NCI-H2171 treated with DMSO at 0.1 percent for 48 hours (cell line): Measurements from ENCODE around the gene BMF.

Source experiments
- DNase-seq: peaks from one replicate; lab custom pipeline; 2025; lab: John Stamatoyannopoulos, UW

BMF gene

GRCh38 chr15:40065166-40065565 lies 43.5 kb downstream of the BMF start:
- DNase-seq: no peak

GRCh38 chr15:40064231-40064894 lies 44.3 kb downstream of the BMF start:
- DNase-seq: no peak

- DNase-seq: no peak
Measured at GRCh38 chr15:40063563-40064011, 45.1 kb downstream of the BMF start.

GRCh38 chr15:40062816-40063562 lies 45.7 kb downstream of the BMF start:
- DNase-seq: no peak

- DNase-seq: no peak
Measured at GRCh38 chr15:40061212-40061901, 47.3 kb downstream of the BMF start.

GRCh38 chr15:40060236-40060961 lies 48.3 kb downstream of the BMF start:
- DNase-seq: no peak

GRCh38 chr15:40059821-40060220 lies 48.9 kb downstream of the BMF start:
- no peak for DNase-seq

GRCh38 chr15:40058476-40059140 lies 50.1 kb downstream of the BMF start:
- no peak for DNase-seq

- DNase-seq: no peak
Measured at GRCh38 chr15:40055576-40056293, 52.9 kb downstream of the BMF start.

GRCh38 chr15:40054855-40055575 lies 53.7 kb downstream of the BMF start:
- DNase-seq: no peak

GRCh38 chr15:40054605-40054854 lies 54.1 kb downstream of the BMF start:
- DNase-seq: no peak

- DNase-seq: no peak
Measured at GRCh38 chr15:40053831-40054604, 54.7 kb downstream of the BMF start.

- DNase-seq: no peak
Measured at GRCh38 chr15:40053079-40053830, 55.4 kb downstream of the BMF start.

GRCh38 chr15:40052604-40053003 lies 56.1 kb downstream of the BMF start:
- DNase-seq: no peak

- DNase-seq: no peak
Measured at GRCh38 chr15:40051616-40052415, 56.9 kb downstream of the BMF start.

GRCh38 chr15:40050788-40051470 lies 57.8 kb downstream of the BMF start:
- DNase-seq: no peak

- DNase-seq: no peak
Measured at GRCh38 chr15:40048926-40049475, 59.7 kb downstream of the BMF start.
